Muscle of leg (tissue), 11 donors: Measurements from ENCODE around the gene PAQR7. TPM values are rescaled to one million over a fixed set of nuclear protein-coding genes. Genes with fewer than 3 reads are reported as not detected.

ENCODE experiments used
- DNase-seq: peaks from one replicate; pipeline ENCODE4 v3.0.0; 2013
- H3K27ac ChIP-seq: one replicate; pipeline ENCODE4 v1.5.1; 2013; ENCODE audit warnings: mild to moderate bottlenecking, low read length, control low read depth
- H3K27me3 ChIP-seq: one replicate; pipeline ENCODE4 v1.6.1; 2013; ENCODE audit warnings: low read length; ENCODE audit not compliant: control insufficient read depth, insufficient read depth
- H3K36me3 ChIP-seq: one replicate; pipeline ENCODE4 v1.6.1; 2013; ENCODE audit warnings: low read length; ENCODE audit not compliant: control insufficient read depth, insufficient read depth
- H3K4me1 ChIP-seq: one replicate; pipeline ENCODE4 v1.6.1; 2013; ENCODE audit warnings: low read length; ENCODE audit not compliant: control insufficient read depth, insufficient read depth
- H3K4me3 ChIP-seq: one replicate; pipeline ENCODE4 v1.5.1; 2013; ENCODE audit warnings: low read length, control low read depth
- H3K9me3 ChIP-seq: replicated peaks from 2 replicates; pipeline ENCODE4 v1.6.1; 2013; ENCODE audit warnings: low read depth, low read length; ENCODE audit not compliant: control insufficient read depth
- WGBS: methylation state at CpG from one replicate; pipeline ENCODE4 v1.1.5; 2013; ENCODE audit warnings: missing lambda C conversion rate; ENCODE audit not compliant: insufficient coverage; 5-methylcytosine and 5-hydroxymethylcytosine counted together
- polyA plus RNA-seq, 8 donors: library from polyadenylated mRNA; unstranded; fragments of 120-200 nt; gene quantifications; one replicate each; pipeline versions ENCODE4 v1.2.1 to v1.2.3, GENCODE V29; 2013; ENCODE audit warnings: inconsistent platforms in 1 of 8, low replicate concordance in 1 of 8; ENCODE audit not compliant: insufficient read length in 8 of 8, insufficient read depth in 1 of 8
- total RNA-seq: library from RNA; stranded (reverse); fragments of 120-200 nt; gene quantifications from one replicate; pipeline ENCODE4 v1.2.4, GENCODE V29; 2013

The PAQR7 gene
- total and polyA plus RNA-seq, 9 donors = 5.8 to 10.8 (median 7.5) TPM

DNA sequence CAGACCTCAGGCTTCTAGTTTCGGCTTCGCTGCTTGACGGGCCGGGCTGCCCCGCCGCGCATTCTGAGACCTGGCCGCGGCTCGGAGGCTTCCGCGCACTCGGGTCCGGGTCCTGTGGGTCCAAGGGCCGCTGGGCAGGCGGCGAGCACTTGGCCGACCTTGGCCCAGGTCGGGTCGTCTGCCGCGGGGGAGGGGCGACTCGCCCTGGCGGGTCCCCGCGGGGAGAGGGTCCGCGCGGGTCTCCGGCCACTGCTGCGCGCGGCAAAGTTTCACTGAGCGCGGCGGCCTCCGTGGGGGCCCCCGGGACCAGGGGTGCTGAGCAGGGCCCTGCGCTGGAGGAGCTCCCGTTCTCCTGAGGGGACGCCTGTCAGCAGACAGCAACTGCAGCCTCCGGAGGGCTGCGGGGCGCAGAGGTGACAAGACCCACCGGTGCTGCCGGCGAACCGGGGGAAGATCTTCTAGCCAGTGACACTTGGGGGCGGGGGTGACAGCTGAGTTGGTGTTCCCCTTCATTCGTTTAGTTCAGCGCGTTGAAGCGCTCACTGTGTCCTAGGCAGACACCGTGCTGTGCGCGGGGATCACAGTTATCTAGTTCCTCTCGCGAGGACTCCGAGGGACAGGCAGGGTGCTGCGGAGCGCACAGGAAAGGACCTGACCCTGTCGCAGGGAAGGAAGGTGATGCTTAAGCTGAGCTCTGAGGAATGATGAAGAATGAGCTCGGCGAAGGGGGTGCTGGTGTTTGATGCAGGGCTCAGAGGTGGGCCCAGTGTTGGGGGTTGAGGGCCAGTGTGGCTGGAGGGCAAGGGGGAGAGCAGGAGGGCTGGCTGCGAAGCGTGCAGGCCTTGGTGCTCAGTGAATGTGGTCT lies 55.0 kb downstream of the PAQR7 start:
- H3K36me3 ChIP-seq = peaks cover 25% of the 10 kb centered on the region
- H3K4me1 ChIP-seq = peaks cover 32% of the 10 kb centered on the region
- peak overlapping the region; percentile 97 for H3K4me3 ChIP-seq
- no peaks in the 10 kb centered on the region for H3K27me3 ChIP-seq
- WGBS = under 1% methylated on average over 67 of the region's 67 CpGs
- no peaks in the 10 kb centered on the region for H3K9me3 ChIP-seq
- DNase-seq = peak; percentile 71
- peak overlapping the region; percentile 94 for H3K27ac ChIP-seq

DNA sequence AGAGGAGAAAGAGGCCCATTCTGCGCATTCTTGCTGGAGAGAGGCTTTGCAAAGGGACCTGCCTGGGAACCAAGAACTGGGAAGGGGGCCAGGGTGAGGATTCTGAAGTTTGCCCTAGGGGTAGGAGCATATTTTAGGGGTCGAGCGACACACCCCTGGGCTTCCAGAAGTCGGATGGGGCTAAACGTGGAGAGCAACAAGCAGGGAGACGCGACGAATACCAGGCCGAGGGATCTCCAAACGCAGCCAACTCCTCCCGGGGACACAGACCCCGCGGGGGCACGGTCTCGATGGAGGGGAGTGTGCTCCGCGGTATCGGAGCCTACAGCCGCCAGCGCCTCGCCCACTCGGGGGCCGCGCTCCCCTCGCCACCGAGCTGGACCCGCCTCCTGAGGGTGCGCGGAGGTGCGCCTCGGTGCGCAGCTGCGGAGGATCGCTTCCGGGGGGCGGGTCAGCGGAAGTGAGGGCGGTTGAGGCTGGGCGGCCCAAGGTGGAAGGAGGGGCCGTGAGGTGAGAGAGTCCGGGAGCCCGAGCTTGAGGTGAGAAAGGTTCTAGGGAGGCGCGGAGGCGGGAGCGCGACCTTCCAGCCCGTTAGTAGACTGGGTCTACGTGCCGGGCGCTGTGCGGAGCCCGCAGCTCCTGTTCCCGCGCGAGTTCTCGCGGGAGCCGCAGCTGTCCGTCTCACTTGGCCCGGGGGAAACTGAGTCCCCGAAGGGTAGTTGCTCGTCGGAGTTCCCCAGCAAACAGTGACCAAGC lies 55.8 kb downstream of the PAQR7 start, which contains the start of gene MTFR1L:
MTFR1L (plus strand) TSS at position 464 of the 756 bp plus-strand sequence. CDS start 3,151 bp downstream, outside the sequence.
- Histone ChIP-seq H3K27me3 (no peaks in the 10 kb centered on the region), H3K27ac (peak within 1 kb of the TSS; percentile 94), H3K4me1 (peaks cover 32% of the 10 kb centered on the region), H3K9me3 (no peaks in the 10 kb centered on the region), H3K4me3 (peak within 1 kb of the TSS; percentile 97), H3K36me3 (peaks cover 31% of the 10 kb centered on the region)
- under 1% methylated on average over 60 of the region's 64 CpGs for WGBS
- DNase-seq = peak; percentile 92

DNA sequence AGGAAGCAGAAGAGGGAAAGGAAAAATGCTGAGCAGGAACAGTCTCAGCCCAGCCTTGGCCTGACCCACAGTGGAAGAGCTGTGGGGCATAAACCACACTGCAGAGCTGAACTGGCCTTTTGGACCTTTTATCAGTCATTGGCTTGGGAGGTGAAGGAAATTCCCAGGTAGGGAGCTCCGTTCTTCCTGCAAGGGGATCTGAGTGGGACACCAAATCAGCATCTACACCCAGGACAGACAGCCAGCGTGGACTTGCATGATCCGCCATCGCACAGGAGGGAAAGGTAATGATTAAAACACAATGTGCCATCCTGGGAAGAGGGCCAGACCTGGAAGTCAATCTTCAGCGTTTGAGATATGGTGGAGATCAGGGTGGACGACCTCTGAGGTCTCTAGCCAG lies 56.9 kb downstream of the PAQR7 start:
- Histone ChIP-seq H3K9me3 (no peaks in the 10 kb centered on the region), H3K36me3 (peaks cover 36% of the 10 kb centered on the region), H3K4me1 (peaks cover 32% of the 10 kb centered on the region), H3K27ac (peak overlapping the region; percentile 94), H3K27me3 (no peaks in the 10 kb centered on the region), H3K4me3 (peak overlapping the region; percentile 97)
- DNase-seq = no peak
- WGBS = 44% methylated on average over 4 of the region's 6 CpGs

DNA sequence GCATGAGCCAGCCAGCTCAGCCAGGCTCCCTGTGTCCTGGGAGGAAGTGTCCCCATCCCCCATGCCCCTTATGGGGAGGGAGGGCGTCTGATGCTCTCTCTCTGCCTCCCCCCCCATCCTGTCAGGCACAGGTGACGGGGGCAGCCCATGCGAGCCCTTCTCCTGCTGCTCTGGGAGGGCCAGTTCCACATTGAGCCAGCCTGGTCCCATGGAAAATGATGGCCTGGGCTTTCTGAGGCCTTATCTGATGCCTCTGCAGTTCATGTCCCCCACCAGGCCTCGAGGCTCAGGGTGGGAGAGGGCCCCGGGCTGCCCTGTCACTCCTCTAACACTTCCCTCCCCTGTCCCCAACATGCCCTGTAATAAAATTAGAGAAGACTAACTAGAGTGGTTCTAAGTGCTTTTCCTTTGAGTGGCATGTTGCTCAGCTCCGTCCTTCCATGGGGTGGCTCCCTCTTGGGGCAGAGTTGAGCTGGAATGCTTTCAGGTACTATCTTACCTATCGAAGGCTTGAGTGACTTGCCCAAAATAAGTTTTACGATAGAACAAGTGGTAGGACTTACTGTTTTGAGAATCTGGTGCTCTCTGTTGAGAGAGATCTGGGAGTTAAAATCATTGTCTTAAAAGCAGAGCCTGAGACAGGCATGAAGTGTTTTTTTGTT lies 57.5 kb downstream of the PAQR7 start:
- Histone ChIP-seq H3K9me3 (no peaks in the 10 kb centered on the region), H3K4me3 (no peak overlapping the region), H3K27ac (no peak overlapping the region), H3K36me3 (peaks cover 37% of the 10 kb centered on the region), H3K4me1 (peaks cover 32% of the 10 kb centered on the region), H3K27me3 (no peaks in the 10 kb centered on the region)
- no peak for DNase-seq
- 58% methylated on average over 2 of the region's 8 CpGs for WGBS

DNA sequence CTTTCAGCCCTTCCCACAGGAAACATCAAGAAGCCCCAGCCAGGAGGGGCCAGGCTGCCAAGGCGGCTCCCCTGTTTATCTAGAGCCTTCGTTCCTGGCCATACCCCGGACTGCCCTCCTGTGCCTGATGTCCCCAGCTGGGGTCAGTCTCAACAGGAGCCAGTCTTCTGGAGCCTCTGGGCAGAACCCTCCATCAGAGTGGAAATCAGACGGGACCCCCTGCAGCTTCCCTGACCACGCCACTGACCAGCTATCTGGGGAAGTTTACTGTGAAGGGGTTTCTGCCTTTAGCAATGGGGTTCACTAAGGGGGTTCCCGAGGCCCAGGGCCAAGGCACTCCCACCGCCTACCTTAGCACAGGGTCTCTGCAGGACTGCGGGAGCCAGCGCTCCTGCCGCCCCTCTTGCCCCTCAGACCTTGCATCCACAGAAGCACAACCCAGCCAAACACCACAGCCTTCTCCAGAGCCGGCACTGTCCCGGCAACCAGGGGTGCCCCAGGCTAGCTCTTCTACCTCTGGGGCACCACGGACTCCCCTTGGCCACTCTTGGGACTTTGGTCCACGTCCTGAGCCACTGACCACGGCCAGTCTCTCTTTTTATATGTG lies 59.3 kb downstream of the PAQR7 start:
- WGBS = 79% methylated on average over 8 of the region's 15 CpGs
- Histone ChIP-seq H3K36me3 (peaks cover 54% of the 10 kb centered on the region), H3K27me3 (no peaks in the 10 kb centered on the region), H3K9me3 (no peaks in the 10 kb centered on the region), H3K4me1 (peaks cover 24% of the 10 kb centered on the region), H3K4me3 (no peak overlapping the region), H3K27ac (no peak overlapping the region)
- DNase-seq = no peak

DNA sequence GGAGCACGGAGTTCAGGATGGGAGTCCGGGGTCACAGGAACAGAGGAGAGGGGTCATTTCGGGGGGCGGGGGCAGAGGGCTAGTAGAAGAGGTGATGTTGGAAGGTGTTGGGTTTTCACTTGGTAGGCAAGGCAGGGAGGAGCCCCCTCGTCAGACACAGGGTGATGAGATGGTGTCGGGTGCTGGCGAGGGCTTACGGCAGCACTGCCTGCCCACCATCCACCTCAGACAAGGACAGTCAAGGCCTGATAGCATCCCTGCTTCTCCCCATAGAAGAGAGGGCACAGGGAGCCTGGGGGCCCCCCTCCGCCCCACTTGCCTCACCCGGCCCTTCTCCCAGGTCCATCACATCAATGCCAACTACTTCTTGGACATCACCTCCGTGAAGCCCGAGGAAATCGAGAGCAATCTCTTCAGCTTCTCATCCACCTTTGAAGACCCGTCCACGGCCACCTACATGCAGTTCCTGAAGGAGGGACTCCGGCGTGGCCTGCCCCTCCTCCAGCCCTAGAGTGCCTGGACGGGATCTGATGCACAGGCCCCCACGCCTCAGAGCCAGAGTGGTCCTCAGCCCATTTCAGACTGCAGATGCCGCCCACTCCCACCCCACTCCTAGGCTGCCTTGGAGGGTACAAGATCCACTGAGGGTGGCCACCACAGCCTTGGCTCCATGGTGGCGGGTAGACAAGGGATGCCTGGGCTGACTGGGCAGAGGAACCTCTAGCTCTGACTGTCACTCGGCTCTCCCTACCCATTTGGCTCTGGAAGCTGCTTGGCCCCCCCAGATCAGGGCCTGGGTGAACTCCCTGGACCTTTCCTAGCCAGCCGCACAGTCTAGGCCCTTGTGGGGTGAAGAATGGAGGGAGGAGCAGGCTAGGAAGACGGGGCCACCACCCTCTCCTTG lies 60.0 kb downstream of the PAQR7 start:
- H3K4me3 ChIP-seq = no peak overlapping the region
- no peak overlapping the region for H3K27ac ChIP-seq
- H3K36me3 ChIP-seq = peaks cover 61% of the 10 kb centered on the region
- no peaks in the 10 kb centered on the region for H3K9me3 ChIP-seq
- DNase-seq = no peak
- H3K27me3 ChIP-seq = no peaks in the 10 kb centered on the region
- H3K4me1 ChIP-seq = peaks cover 23% of the 10 kb centered on the region
- 91% methylated on average over 18 of the region's 24 CpGs for WGBS

DNA sequence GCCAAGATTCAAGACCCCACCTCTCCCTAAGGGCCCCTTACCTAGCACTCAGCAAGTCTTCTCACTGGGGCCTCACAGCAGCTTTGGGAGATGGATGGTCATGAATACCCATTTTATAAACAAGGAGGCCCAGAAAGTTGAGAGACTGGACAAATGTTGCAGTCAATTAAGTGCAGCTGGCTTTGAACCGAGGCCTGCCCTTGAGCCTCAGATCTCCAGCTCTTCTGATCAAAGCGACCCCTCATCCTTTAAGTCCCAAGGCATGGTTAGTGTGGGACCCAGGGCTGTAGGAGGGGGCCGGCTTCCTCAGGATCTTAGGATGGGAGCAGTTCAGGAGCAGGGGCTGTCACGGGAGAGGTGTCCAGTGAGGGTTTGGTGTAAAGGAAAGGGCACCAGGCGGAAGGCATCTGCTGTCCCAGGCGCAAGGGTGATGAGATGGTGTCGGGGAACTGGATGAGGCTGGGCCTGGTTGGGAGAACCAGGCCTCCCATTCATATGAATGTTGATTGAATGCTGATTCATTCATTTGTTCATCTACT lies 60.9 kb downstream of the PAQR7 start:
- 86% methylated on average over 4 of the region's 7 CpGs for WGBS
- Histone ChIP-seq H3K36me3 (peaks cover 70% of the 10 kb centered on the region), H3K27me3 (no peaks in the 10 kb centered on the region), H3K9me3 (no peaks in the 10 kb centered on the region), H3K4me1 (peaks cover 28% of the 10 kb centered on the region), H3K27ac (no peak overlapping the region), H3K4me3 (no peak overlapping the region)
- no peak for DNase-seq

DNA sequence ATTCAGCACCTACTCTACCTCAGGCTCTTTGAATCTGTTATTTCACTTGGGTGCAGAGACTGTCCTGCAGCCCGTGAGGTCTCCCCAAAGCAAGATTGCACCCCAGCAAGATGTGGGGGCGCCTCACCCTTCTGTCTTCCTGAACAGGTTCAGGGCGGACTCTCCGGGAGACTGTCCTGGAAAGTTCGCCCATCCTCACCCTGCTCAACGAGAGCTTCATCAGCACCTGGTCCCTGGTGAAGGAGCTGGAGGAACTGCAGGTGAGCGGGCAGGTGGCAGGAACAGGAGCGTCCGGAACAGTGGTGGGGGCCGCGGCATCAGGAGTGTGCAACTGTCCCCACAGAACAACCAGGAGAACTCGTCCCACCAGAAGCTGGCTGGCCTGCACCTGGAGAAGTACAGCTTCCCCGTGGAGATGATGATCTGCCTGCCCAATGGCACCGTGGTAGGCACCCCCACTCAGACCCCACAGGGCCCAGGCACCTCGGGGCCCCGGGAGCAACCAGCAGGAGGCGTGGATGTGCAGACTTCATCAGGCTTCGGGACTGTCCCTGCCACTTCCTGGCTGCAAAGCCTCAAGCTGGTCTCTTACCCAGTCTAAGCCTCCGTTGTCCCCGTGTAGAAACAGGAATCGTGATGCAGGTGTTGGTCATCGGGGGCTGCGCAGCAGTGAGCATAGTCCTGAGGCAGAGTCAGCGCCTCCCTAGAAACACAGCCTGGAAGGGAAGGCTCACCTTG lies 61.6 kb downstream of the PAQR7 start:
- Histone ChIP-seq H3K4me3 (no peak overlapping the region), H3K36me3 (peaks cover 77% of the 10 kb centered on the region), H3K9me3 (no peaks in the 10 kb centered on the region), H3K4me1 (peaks cover 24% of the 10 kb centered on the region), H3K27ac (no peak overlapping the region), H3K27me3 (no peaks in the 10 kb centered on the region)
- 87% methylated on average over 16 of the region's 24 CpGs for WGBS
- no peak for DNase-seq
